SK-N-SH (cell line): ENCODE data around the gene HSPA9.

Experiments
- EP300 ChIP-seq, 2 experiments: IDR thresholded peaks; 2 replicates each; pipeline versions ENCODE4 v1.4.0 to v1.6.1; 2012; ENCODE audit warnings: borderline replicate concordance in 1 of 2, low read depth in 1 of 2, low read length in 1 of 2
- RAD21 ChIP-seq: IDR thresholded peaks from 2 replicates; pipeline ENCODE4 v1.6.1; 2012; ENCODE audit warnings: mild to moderate bottlenecking, low read length
- TAF1 ChIP-seq: IDR thresholded peaks from 2 replicates; pipeline ENCODE4 v1.6.1; 2012; ENCODE audit warnings: low read depth, mild to moderate bottlenecking, low read length, moderate library complexity, borderline replicate concordance
- TF ChIP-seq, protein P1 (sequence below): fragments of 200-600 bp; sonication (generic); IDR thresholded peaks from 2 replicates; pipeline ENCODE4 v1.6.1; 2017; ENCODE audit warnings: antibody characterized with exemption, mild to moderate bottlenecking, moderate library complexity

DNA sequence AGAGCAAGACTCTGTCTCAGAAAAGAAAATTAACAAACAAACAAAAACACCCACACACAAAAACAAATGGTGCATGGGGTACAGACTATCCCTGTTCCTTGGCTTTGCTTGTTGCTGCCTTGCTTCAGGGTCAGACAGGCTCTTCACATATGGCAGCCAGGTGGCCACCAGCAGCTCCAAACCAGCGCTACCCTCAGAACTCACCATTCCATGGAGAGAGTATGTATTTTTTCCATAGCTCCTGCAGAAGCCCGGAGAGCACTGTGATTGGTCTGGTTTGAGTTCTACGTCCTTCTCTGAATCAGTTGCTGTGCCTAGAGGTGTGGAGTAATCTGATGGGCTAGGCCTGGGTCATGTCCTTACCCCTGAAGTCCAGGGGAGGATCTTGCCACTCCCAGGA, 25.2 kb upstream of the HSPA9 start:
- TF ChIP-seq, protein P1, sequence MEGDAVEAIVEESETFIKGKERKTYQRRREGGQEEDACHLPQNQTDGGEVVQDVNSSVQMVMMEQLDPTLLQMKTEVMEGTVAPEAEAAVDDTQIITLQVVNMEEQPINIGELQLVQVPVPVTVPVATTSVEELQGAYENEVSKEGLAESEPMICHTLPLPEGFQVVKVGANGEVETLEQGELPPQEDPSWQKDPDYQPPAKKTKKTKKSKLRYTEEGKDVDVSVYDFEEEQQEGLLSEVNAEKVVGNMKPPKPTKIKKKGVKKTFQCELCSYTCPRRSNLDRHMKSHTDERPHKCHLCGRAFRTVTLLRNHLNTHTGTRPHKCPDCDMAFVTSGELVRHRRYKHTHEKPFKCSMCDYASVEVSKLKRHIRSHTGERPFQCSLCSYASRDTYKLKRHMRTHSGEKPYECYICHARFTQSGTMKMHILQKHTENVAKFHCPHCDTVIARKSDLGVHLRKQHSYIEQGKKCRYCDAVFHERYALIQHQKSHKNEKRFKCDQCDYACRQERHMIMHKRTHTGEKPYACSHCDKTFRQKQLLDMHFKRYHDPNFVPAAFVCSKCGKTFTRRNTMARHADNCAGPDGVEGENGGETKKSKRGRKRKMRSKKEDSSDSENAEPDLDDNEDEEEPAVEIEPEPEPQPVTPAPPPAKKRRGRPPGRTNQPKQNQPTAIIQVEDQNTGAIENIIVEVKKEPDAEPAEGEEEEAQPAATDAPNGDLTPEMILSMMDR, result no peak
- TF ChIP-seq TAF1, result no peak
- TF ChIP-seq EP300 (IDR thresholded peaks at IDR 0.05; ENCODE audit: borderline replicate concordance in 1 of 2, low read depth in 1 of 2, low read length in 1 of 2), result no peak
- no peak for TF ChIP-seq RAD21
